ENCODE results near the gene CYP2C9.

DNA sequence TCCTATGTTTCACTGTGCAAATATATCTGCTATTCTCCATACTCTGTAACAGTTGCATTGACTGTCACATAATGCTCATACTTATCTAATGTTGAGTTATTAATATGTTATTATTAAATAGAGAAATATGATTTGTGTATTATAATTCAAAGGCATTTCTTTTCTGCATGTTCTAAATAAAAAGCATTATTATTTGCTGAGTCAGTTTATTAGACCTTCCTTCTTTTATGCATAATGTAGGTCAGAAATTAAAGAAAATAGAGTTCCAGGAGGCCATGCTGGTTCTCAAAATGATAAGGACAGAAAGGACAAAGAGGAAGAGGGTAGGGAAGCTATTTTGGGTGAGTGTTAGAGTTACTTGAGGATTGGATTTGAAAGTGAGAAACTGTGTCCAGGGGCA, 50.7 kb downstream of the CYP2C9 start:
- TF ChIP-seq, protein P1, sequence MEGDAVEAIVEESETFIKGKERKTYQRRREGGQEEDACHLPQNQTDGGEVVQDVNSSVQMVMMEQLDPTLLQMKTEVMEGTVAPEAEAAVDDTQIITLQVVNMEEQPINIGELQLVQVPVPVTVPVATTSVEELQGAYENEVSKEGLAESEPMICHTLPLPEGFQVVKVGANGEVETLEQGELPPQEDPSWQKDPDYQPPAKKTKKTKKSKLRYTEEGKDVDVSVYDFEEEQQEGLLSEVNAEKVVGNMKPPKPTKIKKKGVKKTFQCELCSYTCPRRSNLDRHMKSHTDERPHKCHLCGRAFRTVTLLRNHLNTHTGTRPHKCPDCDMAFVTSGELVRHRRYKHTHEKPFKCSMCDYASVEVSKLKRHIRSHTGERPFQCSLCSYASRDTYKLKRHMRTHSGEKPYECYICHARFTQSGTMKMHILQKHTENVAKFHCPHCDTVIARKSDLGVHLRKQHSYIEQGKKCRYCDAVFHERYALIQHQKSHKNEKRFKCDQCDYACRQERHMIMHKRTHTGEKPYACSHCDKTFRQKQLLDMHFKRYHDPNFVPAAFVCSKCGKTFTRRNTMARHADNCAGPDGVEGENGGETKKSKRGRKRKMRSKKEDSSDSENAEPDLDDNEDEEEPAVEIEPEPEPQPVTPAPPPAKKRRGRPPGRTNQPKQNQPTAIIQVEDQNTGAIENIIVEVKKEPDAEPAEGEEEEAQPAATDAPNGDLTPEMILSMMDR (IDR thresholded peaks at IDR 0.05) = no peak
- no peak for TF ChIP-seq EZH2 (IDR thresholded peaks at IDR 0.05)
- TF ChIP-seq EZH2phosphoT487 (IDR thresholded peaks at IDR 0.05) = no peak

Measured in neural progenitor cell (in vitro differentiated cells).